HG03442 (cell line): ENCODE measurements around the gene KLHL3.
"Not testable (repeated sequence)": the region's sequence is repeated elsewhere in the genome, so short reads cannot be mapped to it uniquely, and the experiment has no call there.

Source experiments
- ATAC-seq: cut with Tn5 transposase; IDR thresholded peaks from one replicate; pipeline ENCODE4 v1.9.1; 2021; ENCODE audit warnings: mild to moderate bottlenecking, moderate library complexity; ENCODE audit not compliant: unreplicated experiment

Gene KLHL3

DNA sequence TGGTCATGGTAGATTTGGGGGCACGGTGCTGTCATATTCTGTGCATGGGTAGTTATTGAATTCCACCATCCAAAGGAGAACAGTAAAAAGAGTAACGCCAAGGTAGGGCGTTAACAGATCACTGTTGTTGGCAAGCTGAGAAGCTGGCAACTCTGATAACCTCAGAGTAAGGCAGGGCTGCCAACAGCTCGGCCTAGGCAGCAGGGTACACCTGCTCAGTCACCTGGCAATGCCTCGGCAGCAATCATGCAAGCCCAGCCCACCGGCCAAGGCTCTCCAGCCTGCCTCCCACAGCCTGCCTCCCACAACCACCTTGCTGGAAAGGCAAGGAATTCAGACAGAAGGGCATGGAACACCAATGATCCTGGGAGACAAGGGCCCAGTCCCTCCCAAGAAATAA is 63.9 kb downstream of the KLHL3 start:
- no peak for ATAC-seq

DNA sequence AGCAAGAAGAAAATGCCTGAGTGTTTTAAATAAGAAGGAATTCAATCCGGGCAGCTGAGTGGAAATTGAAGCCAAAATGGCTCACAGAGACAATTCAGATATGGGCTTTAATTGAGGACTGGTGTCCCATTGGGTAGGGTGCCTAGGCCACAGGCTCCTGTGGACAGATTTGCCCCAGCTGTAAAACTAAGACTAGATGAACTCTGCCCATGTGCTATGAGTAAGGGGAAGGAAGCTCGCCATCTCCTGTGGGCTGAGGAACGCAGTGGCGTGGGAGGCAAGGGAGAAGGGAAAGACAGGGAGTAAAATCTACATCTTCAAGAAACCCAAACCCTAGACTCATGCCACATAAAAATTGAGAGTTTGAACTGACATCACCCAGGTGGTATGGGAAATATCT is 66.1 kb downstream of the KLHL3 start:
- no peak for ATAC-seq

DNA sequence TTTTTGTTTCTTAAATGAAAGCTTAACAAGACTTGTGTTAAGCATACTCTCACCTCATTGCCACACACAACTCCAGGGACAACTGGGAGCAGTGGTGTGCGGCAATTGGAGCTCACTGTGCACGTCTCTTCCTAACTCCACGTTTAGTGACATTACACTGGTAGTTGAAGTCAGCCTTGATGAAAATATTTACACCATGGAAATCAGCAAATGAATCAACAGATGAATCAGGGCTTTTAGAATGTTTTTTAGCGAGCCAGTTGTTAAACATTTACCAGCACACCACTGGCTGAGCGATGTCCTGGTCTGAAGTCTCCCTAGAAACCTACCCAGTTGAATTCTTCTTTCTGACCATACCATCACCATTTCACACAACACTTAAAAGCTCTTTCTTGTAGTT is 67.3 kb downstream of the KLHL3 start:
- ATAC-seq, result no peak

DNA sequence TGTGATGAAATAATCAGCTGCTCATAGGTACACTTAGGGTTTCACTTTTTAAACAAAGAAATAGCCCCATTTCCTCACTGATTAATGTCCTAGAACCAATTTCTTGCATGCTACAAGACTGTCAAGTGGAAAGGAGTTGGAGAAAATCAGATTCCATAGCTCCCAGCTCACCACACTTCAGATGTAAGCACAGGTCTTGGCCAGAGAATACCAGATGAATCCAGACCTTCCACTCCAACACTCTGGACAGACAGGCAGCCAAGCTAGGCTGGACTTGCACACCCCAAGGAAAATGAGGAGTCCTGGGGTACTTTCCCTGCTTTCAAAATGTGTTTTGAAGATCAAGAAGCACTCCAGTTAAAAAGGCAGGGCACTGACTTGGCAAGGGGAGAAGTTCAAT is 68.5 kb downstream of the KLHL3 start:
- ATAC-seq, result no peak

DNA sequence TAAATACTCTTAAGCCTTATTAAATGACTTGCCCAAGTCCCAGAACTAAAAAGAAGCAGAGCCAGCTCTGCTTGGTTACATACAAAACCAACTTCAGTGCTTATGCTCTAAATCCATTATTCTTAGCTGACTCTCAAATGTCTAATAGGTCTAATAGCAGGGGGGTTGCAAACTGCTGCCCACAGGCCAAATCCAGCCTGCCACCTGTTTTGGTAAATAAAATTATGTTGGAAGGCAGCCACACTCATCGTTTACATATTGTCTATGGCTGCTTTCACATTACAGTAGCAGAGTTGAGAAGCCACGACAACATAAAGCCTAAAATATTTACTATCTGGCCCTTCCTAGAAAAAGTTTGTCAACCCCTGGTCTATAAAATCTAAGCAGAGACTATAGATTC is 69.0 kb downstream of the KLHL3 start:
- no peak for ATAC-seq

DNA sequence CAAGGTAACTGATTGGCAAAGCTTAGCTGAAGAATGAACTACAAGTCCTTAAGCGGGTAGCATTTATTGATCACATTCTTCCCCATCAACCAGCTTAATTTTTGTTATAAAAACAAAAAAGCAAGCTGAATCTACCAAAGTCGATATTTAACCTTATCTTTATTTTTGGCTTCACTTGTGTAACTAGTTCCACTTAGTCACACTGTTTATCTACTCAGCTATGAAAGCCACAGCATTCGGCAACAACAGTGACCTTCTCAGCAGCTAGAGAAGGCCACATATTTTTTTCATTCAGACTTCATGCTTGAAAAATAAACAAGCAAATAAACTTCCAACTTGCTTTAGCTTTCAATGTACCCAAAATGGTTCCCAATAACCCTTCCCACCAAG is 69.4 kb downstream of the KLHL3 start:
- ATAC-seq, result peak; percentile 38

DNA sequence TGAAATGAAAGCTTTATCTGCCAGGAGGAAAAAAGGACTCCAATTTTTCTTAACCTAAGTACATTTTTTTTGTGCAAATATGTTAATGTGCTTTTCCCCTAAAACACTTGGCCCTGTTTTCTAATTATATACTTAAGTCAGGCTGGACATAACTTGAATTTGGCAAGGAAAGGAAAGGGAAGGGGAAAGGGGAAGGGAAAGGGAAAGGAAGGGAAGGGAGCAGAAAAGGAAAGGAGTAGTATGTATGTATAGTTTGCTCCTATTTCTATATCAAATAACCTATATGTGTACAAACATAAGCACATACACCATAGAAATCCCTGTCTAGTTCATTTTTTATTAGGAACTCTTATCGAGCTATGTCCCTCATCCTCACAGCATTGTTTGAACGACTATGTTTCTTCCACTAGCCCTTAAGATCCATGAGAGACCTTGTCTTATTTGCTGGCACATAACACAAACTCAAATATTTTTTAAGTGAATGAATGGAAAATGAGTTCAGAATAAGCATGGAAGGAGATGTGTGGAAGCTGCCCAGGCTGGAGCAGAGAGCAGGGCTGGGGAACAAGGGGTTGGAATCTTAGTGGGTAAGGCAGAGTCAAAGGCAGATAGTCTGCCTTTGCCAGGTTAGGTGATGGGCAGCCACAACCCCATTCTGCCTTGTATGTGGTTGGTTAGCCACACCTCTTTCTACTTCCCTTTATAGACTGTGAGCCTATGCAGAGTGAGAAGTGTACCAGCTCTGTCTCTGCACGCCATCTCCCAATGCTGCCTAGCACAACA is 70.0 kb downstream of the KLHL3 start:
- ATAC-seq, result peak; percentile 100

DNA sequence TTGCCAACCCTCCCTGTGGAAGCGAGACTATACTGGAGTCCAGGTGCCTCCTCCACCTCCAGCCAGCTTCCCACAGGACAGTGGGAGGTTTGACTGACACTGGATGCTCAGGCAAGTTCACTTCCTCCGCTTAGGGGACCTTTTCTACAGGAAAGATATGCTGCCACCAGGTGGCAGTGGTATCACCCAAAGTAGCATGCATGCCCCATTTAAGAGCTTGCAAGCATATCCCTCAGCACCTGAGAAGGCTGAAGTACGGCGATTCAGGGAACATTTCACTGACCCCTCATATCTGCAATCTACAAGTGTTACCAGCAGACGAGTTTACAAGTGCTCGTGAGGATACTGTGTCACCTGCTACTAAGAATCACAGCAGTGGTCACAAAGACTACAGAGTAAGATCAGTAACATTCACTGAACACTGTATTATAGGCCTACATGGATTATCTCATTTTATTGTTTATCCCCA is 75.5 kb downstream of the KLHL3 start:
- peak; percentile 75 for ATAC-seq

DNA sequence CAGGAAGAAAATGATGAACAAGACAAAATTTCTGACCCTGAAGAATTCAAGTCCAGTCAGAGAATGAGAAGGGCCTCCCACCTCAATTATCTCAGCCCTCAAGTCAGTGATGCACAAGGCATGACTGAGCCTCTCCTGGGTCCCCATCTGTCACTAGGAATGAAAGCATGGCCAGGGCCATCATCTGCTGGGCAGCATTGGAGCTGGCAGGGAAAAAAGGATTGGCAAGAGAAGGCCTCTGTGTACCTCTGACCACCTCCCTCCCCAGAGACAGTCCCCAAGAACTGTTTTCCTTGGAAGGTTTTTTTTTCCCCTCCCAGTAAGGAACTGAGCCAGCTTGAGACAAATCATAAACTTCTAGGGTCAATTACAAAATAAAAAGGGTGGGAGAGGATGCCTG is 76.7 kb downstream of the KLHL3 start:
- ATAC-seq, result no peak

DNA sequence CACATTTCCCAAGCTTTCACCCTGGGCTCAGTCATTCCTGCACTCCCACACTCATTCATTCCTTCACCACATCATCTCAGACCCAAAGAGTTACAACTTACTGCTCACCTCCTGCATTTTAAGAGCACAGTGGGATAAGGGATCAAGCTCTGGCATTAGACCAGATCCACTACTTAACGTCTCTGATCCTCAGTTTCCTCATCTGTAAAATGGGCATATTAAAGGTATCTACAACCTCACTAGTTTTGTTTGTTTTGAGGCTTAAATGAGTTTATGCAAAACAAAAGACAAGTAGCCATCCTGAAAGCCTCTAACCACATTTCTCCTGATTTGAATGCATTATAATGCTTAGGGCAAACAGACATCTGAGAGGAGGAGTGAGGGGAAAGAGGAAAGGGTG is 77.6 kb downstream of the KLHL3 start:
- ATAC-seq, result no peak

DNA sequence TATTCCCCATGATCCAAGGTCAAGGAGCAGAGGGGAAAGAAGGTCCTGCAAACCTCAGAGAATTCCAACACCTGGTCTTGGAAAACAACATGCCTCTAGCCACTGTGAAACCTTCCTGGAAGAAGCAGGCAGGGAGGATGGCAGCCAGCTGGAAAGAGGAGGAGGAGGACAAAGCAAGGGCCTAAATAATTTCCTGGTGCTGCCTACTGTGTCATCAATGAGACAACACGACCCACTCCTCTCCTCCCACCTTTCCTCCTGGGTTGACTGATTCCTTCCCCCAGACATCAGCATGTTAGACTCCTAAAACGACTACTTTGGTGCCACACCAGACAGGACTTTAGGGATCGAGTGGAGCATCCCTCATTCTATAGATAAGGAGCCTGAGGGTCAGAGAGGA is 78.8 kb downstream of the KLHL3 start:
- no peak for ATAC-seq

DNA sequence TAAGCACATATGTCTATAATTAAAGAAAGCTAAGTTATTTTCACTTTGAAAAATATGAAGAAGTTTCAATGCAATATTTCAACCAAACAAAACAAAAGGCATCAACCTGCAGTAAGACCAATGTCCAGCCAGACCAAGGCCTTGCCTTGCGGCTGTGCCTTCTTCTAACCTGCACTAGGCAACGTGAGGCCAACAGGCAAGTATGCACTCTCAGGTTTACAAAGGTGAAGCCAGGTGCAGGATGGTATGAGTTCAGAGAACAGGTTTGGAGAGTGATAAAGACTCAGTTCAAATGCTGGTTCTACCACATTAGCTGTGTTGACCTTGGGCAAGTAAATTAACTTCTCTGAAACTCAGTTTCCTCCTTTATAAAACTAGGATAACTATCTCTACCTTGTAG is 79.3 kb downstream of the KLHL3 start:
- no peak for ATAC-seq

DNA sequence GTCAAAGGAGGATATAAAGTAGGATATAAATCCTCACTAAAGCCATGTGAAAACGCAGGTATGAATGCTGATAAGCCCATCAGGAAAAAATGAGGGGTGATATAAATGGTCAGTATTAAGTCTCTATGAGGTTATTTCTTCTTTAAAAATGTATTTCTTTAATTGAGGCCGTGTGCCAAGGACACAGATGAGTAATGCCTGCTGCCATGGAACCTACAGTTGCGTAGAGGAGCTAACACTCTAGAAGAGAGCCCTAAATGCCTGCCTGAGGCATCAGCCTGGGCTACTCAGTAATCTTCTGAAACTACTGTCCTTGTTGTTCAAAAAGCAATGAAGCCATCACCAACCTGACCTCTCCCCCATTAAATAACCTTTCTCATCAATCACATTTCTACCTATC is 84.9 kb downstream of the KLHL3 start:
- ATAC-seq, result no peak

DNA sequence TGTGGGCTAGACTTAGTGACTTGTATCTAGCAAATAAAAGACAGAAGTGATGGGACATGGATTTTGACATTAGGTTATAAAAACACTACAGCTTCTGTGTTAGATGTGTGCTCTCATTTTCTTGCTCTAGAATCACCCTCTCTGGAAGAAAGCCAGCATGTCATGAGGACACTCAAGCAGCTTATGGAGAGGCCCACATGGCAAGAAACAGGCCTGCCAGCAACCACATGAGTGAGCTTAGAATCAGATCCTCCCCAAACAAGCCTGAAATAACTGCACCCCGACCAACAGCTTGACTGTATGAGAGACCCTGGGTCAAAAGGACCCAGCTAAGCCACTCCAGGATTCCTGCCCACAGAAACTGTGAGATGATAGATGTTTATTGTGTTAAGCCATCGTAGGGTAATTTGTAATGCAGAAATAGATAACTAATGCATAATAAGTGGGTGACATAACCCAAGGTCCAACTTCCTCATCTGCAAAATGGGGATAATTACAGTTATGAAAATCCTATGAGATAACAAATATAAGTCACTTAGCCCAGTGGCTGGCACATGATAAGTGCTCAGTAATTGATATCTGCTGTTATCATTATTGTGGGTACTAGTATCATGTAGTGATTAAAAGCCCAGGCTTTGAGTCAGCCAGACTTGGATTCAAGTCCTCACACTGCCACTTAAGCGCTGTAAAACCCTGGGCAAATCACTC is 86.5 kb downstream of the KLHL3 start:
- no peak for ATAC-seq

DNA sequence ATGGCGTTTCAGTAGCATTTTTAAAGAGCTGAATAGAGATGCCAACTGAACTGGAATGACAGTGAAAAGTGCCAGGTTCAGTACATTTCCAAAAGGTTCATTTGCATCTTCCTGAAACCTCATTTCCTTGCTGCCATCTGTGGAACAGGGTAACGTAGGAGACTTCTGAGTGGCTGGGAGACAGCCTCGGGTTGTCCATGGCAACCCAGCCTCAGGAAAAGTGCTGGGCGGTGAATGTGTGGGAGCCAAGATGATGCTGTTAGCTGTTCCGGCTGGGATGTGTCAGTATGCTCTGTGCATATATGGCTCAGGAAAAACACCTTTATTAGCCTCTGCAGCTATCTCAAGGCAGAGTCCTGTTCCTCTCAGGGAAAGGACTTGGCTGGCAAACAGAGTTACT is 87.5 kb downstream of the KLHL3 start:
- no peak for ATAC-seq

DNA sequence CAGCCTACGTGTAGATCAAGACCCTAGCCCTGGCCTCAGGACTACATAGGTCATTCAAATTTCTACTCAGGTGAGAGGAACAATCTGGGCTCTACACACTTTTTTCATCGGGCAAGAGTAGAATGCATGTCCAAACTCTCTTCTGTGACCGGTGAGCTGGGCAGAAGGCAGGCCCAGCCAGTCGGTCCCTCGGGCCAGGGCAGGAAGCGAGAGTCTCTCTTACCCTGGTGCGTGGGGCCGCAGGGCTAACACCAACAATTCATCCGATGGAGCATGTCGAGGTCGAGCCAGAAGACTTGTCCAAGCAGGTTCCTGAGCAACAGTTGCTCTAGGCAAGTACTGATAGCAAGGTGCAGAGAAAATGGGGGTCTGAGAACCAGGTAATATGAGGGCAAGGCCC is 88.5 kb downstream of the KLHL3 start:
- no peak for ATAC-seq

DNA sequence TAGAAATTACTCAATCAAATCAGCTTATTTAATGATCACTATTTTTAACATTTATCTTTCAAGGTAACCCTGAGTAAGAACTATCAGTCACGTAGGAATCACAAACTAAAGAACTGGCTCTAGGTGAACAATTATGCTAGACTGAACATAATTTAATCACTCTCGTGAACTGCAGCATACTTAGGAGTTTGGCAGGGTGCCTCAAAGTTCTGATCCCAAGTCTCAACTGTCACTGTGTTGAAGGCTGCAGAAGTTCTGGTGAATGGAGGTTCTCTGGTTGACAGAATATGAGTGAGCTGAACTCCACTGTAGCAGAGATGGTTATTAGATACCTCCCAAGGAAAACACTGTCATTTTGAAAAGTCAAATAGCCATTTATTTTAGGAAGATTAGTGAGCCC is 89.1 kb downstream of the KLHL3 start:
- ATAC-seq, result no peak

DNA sequence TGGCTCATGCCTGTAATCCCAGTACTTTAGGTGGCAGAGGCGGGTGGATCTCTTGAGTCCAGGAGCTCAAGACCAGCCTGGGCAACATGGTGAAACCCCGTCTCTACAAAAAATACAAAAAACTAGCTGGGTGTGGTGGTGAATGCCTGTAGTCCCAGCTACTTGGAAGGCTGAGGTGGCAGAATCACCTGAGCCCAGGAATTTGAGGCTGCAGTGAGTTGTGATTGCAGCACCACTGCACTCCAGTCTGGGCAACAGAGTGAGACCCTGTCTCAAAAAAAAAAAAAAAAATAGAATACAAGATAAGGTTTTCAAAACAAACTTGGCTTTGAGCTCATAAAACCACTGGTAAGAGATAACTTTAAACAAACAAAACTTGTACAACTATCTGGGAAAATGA is 92.8 kb downstream of the KLHL3 start:
- not testable (repeated sequence) for ATAC-seq

DNA sequence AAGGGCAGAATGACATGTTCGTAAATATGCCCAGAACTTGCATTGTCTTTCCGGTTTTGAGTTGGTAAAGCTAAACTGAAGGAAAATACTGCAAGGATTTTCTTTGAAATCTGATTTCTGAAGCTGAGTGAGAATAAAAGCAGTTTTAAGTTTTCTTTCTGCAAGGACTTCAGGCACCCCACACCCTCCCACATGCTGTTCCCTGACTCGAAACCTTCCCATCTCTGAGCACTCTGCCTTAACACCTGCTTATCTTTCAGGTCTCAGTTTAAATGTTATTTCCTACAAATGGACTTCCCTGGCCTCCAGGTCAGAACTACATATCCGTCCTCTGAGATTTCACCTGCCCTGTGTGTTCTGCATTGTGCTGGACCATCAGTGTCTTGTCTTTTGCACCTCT is 93.8 kb downstream of the KLHL3 start:
- no peak for ATAC-seq

DNA sequence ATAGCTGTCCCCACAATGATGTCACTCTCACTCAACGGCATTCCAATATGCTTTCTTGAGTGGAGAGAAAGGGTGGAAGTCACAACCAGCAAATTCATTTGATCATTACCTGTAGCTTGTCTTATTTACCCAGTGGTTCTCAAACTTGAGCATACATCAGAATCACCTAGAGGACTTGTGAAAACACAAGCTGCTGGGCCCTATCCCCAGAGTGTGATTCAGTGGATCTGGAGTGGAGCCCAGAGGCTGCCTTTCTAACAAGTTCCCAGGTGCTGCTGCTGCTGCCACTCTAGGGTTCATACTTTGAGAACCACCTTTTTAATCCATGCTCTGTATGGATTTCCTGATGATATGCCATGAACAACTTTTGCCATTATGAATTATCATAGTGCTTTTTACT is 94.7 kb downstream of the KLHL3 start:
- no peak for ATAC-seq

DNA sequence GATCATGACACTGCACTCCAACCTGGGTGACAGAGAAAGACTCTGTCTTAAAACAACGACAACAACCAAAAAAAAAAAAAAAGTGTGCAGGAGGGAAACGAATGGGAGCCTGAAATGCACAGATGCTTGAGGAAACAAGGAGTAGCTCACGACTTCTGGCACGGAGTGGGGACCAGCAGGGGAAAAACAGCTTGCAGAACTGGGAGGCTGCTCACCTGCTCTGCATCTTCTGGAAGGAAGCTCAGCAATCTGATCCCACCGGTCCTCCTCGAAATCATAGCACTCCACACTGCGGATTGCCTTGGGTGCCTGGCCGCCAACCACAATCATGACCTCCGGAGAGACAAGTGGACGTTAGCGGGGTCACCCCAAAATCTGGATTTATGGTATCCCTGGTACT is 96.2 kb downstream of the KLHL3 start:
- ATAC-seq, result no peak

DNA sequence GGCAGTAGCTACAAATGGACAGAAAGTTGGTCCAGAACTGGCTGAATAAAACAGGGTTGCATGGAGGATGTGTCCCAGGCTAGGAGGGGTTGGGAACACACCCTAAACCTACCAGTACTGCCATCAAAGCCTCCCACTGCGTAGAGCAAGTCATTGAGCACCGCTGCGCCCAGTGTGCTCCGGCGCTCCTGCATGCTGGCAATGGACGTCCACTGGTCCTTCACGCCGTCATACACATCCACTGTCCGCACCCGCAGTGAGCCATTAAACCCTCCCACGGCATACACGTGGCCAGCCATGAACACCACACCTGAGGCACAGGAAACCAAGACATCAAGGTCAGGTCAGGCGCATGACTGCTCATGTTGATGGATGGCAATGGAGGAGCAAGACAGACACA is 97.0 kb downstream of the KLHL3 start:
- no peak for ATAC-seq
